ENCODE measurements around the gene DNAH17. TPM values are rescaled to one million over a fixed set of nuclear protein-coding genes. Genes with fewer than 3 reads are reported as not detected.

Gene DNAH17
- total RNA-seq, 2 donors from 2014 or later = 0.10 TPM; not detected in 1

GRCh38 chr17:78376161-78376560 is 201.0 kb downstream of the DNAH17 start:
- intact Hi-C loops (cut with DNase I) = no loop called here

DNA sequence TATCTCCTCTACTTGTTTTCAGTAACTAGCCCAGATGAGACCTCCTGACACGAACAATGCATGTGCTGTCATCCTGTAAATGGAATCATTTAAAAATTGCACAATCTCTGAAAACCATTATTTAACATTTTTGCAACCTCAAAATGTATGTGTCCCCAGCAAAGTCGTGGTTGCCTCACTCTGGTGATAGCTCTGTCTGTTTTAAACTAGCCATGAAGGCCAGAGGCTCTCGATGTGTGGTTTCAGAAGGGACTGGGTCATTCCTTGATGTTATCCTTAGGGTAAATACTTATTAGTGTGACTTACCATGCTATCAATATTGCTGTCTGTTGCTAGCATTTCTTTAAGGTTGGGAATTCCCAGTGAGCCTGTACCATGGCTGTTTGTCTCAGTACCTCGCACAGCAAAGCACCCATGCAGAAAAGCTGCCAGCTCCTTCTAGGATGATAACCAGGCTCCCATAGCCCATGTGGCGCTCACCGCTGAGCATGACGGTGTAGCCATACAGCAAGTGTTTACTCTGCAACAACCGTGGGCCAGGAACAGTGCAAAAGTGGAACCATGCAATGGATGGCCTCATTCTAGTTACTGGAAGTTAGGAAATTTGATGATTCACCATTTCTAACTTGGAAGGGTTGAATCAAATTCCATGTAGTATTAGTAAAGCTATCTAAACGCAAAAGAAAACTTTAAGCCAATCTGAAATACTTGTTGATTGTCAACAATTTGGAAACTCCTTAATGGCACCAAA is 201.6 kb downstream of the DNAH17 start:
- intact Hi-C loops (cut with DNase I) = no loop called here
- peak; percentile 91 for DNase-seq (ENCODE audit: low spot score)

More at GRCh38 chr17:78376161-78376560, 201.0 kb downstream of the DNAH17 start:
- DNase-seq (ENCODE audit: low spot score) = no peak

DNA sequence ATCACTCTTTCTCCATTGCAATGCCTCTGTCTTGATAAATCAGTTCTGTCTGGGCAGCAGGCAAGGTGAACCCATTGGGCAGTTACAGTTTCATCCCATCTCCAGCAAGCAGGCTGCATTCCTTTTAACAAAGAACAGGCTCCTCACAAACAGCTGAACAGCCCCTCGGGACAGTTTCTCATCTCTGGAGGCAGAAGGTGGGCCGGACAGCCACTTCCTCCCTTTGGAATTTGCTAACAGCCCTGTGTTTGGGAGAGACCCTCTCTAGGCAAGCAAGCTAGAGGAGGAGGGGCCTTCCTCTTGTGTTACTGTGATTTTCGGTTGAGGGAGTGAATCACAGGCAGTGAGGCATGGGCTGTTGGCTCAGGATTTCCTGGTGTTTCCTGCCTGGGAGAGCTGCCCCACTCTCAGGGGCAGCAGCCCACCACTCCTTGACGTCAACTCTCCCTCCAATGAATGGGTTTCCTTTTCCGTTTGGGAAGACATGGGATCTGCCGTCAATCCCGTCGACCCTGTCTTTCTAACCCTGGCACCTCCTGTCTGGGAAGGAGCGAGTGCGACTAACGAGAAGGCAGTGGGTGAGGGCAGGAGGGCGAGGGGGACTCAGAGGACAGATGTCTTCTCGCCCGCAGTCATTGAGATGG is 202.4 kb downstream of the DNAH17 start:
- DNase-seq (ENCODE audit: low spot score) = no peak
- intact Hi-C loops (cut with DNase I) = no loop called here

GRCh38 chr17:78374189-78374588 is 203.0 kb downstream of the DNAH17 start:
- intact Hi-C loops (cut with DNase I) = no loop called here
- DNase-seq (ENCODE audit: low spot score) = no peak

Other genes with a start within 250 kb of the DNAH17 start
- 10 to 100 TPM; 47.4 to 85.2 TPM for gene SOCS3, start 217.3 kb downstream of the DNAH17 start, total RNA-seq
- gene PGS1, start 198.7 kb downstream of the DNAH17 start, total RNA-seq = 10 to 100 TPM; 33.6 to 33.7 TPM
- gene CYTH1, start 204.9 kb upstream of the DNAH17 start, total RNA-seq = 10 to 100 TPM; 27.0 to 42.9 TPM